SH-SY5Y (cell line): ENCODE results near the gene NEDD8.

Experiments
- GATA2 ChIP-seq: IDR thresholded peaks from 2 replicates; pipeline ENCODE4 v1.6.1; 2011; ENCODE audit warnings: mild to moderate bottlenecking, low read depth, low read length
- GATA3 ChIP-seq: IDR thresholded peaks from 2 replicates; pipeline ENCODE4 v1.6.1; 2011; ENCODE audit warnings: low read depth, mild to moderate bottlenecking, low read length, moderate library complexity

DNA sequence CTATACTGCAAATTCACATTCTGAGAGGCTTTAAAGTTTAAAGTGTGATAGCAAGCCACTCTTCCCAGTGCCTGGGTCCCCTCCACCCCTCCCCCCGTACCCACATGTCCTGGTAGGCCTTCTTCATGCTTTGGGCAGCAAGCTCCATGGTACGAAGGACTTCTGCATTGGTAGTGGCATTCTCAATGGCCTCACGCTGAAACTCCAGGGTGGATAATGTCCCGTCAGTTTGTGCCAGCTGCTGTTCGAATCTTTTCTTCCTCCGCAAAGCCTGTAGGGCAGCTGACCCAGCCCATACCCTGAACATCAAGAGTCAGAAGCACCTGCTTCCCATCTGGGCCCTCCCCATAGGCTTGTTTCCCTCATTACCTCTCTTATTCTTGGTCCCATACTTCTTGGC is 20.9 kb downstream of the NEDD8 start:
- no peak for TF ChIP-seq GATA2
- TF ChIP-seq GATA3, result no peak
